IMR-90 (cell line): ENCODE measurements around the gene RNF213. TPM values are rescaled to one million over a fixed set of nuclear protein-coding genes. Genes with fewer than 3 reads are reported as not detected.

Experiments
- ATAC-seq: fragments of 200-7000 bp; cut with Tn5 transposase; 2 replicates; pipeline ENCODE4 v1.9.1; 2020; ENCODE audit warnings: low read depth, mild to moderate bottlenecking, moderate library complexity
- BruUV-seq: library from RNA; stranded (reverse); fragments of 400-500 nt; replicated peaks from 2 replicates; lab custom pipeline; 2021; lab: Mats Ljungman, UMichigan
- CTCF ChIA-PET: fragments of 300-600 bp; formaldehyde crosslinking; extraction: SDS; loops from one replicate; lab custom pipeline; 2021; ENCODE audit warnings: antibody characterized with exemption; lab: Yijun Ruan, JAX
- POLR2A ChIA-PET: fragments of 300-600 bp; sonication (Branson Sonifier 250); formaldehyde crosslinking; loops from one replicate; lab custom pipeline; 2022; ENCODE audit warnings: antibody characterized with exemption; ENCODE audit not compliant: unreplicated experiment; lab: Charles Lee
- DNase-seq: peaks from one replicate; pipeline ENCODE4 v3.0.0; 2013
- H2AFZ ChIP-seq: replicated peaks from 2 replicates; pipeline ENCODE3; 2013; ENCODE audit warnings: low read length, mild to moderate bottlenecking; ENCODE audit not compliant: poor library complexity
- H2AK5ac ChIP-seq: 2 replicates; pipeline ENCODE4 v1.6.1; 2013; ENCODE audit warnings: low read depth, low read length, inconsistent platforms
- H2AK9ac ChIP-seq: replicated peaks from 2 replicates; pipeline ENCODE3; 2013; ENCODE audit warnings: mild to moderate bottlenecking, low read depth, low read length, moderate library complexity; ENCODE audit not compliant: poor library complexity
- H2BK120ac ChIP-seq: 2 replicates; pipeline ENCODE4 v1.6.1; 2013; ENCODE audit warnings: low read depth, low read length, inconsistent platforms
- H2BK15ac ChIP-seq: 3 replicates; pipeline ENCODE4 v1.6.1; 2013; ENCODE audit warnings: low read depth, low read length, inconsistent platforms
- H2BK20ac ChIP-seq: 2 replicates; pipeline ENCODE4 v1.6.1; 2013; ENCODE audit warnings: low read depth, mild to moderate bottlenecking, inconsistent platforms, low read length, moderate library complexity
- H2BK5ac ChIP-seq: 2 replicates; pipeline ENCODE4 v1.6.1; 2013; ENCODE audit warnings: mild to moderate bottlenecking, low read depth, low read length, inconsistent platforms; ENCODE audit not compliant: poor library complexity, severe bottlenecking
- H3K14ac ChIP-seq: replicated peaks from 2 replicates; pipeline ENCODE4 v1.6.1; 2013; ENCODE audit warnings: low read depth, low read length, inconsistent platforms
- H3K18ac ChIP-seq: 2 replicates; pipeline ENCODE4 v1.6.1; 2013; ENCODE audit warnings: low read depth, low read length, control low read depth
- H3K23ac ChIP-seq: 2 replicates; pipeline ENCODE4 v1.6.1; 2013; ENCODE audit warnings: low read depth, low read length, inconsistent platforms
- H3K27ac ChIP-seq: 2 replicates; pipeline ENCODE4 v1.5.1; 2013; ENCODE audit warnings: mild to moderate bottlenecking, control low read depth, low read length; ENCODE audit not compliant: insufficient read depth
- H3K27me3 ChIP-seq: 2 replicates; pipeline ENCODE4 v1.6.1; 2013; ENCODE audit warnings: low read length; ENCODE audit not compliant: control insufficient read depth, insufficient read depth
- H3K36me3 ChIP-seq: 2 replicates; pipeline ENCODE4 v1.6.1; 2013; ENCODE audit warnings: low read length, mixed read lengths; ENCODE audit not compliant: control insufficient read depth, insufficient read depth
- H3K4ac ChIP-seq: 2 replicates; pipeline ENCODE4 v1.6.1; 2013; ENCODE audit warnings: low read depth, low read length, inconsistent platforms
- H3K4me1 ChIP-seq: 2 replicates; pipeline ENCODE4 v1.6.1; 2013; ENCODE audit warnings: low read length, mixed read lengths; ENCODE audit not compliant: control insufficient read depth, insufficient read depth
- H3K4me2 ChIP-seq: 2 replicates; pipeline ENCODE4 v1.6.1; 2013; ENCODE audit warnings: low read depth, mild to moderate bottlenecking, control low read depth, low read length, moderate library complexity
- H3K4me3 ChIP-seq: 2 replicates; pipeline ENCODE4 v1.5.1; 2013; ENCODE audit warnings: low read depth, mild to moderate bottlenecking, control low read depth, low read length, moderate library complexity; ENCODE audit not compliant: insufficient read depth
- H3K56ac ChIP-seq: 2 replicates; pipeline ENCODE4 v1.6.1; 2013; ENCODE audit warnings: low read length, inconsistent platforms; ENCODE audit not compliant: insufficient read depth; ENCODE audit errors: extremely low read depth
- H3K79me1 ChIP-seq, 2 experiments: 2 replicates each; pipeline ENCODE4 v1.6.1; 2013; ENCODE audit warnings: low read length in 2 of 2, inconsistent platforms in 1 of 2, low read depth in 1 of 2
- H3K9ac ChIP-seq: 2 replicates; pipeline ENCODE4 v1.6.1; 2013; ENCODE audit warnings: low read depth, low read length, control low read depth
- H3K9me1 ChIP-seq: 2 replicates; pipeline ENCODE4 v1.6.1; 2013; ENCODE audit warnings: low read length, inconsistent platforms; ENCODE audit not compliant: insufficient read depth
- H3K9me3 ChIP-seq: 2 replicates; pipeline ENCODE4 v1.6.1; 2013; ENCODE audit warnings: low read length; ENCODE audit not compliant: control insufficient read depth, insufficient read depth
- H4K20me1 ChIP-seq: 2 replicates; pipeline ENCODE4 v1.6.1; 2013; ENCODE audit warnings: low read length, inconsistent platforms; ENCODE audit not compliant: insufficient read depth
- H4K5ac ChIP-seq: 2 replicates; pipeline ENCODE4 v1.6.1; 2013; ENCODE audit warnings: mild to moderate bottlenecking, low read depth, low read length, control low read depth
- H4K8ac ChIP-seq, 2 experiments: 2 replicates each; pipeline ENCODE4 v1.6.1; 2013; ENCODE audit warnings: low read depth in 2 of 2, low read length in 2 of 2, control low read depth in 1 of 2, inconsistent platforms in 1 of 2
- H4K91ac ChIP-seq: 2 replicates; pipeline ENCODE4 v1.6.1; 2013; ENCODE audit warnings: low read depth, low read length, inconsistent platforms; ENCODE audit not compliant: insufficient read depth
- CTCF ChIP-seq: conservative IDR thresholded peaks from 2 replicates; pipeline ENCODE4 v1.5.1; 2012; ENCODE audit warnings: mild to moderate bottlenecking, low read depth, low read length, improper control_type of control experiment
- ELK1 ChIP-seq: fragments of 150-350 bp; IDR thresholded peaks from 2 replicates; pipeline ENCODE4 v1.6.1; 2016; ENCODE audit warnings: low read depth, mild to moderate bottlenecking, low read length, moderate library complexity, borderline replicate concordance
- FOS ChIP-seq: fragments of 150-350 bp; IDR thresholded peaks from 2 replicates; pipeline ENCODE4 v1.6.1; 2016; ENCODE audit warnings: low read depth, low read length
- MAFK ChIP-seq: IDR thresholded peaks from 2 replicates; pipeline ENCODE4 v1.6.1; 2012; ENCODE audit warnings: low read depth, low read length, improper control_type of control experiment
- NFE2L2 ChIP-seq: fragments of 150-350 bp; IDR thresholded peaks from 2 replicates; pipeline ENCODE4 v1.6.1; 2016; ENCODE audit warnings: low read depth, mild to moderate bottlenecking, low read length
- POLR2A ChIP-seq: IDR thresholded peaks from 2 replicates; pipeline ENCODE4 v1.6.1; 2012; ENCODE audit warnings: mild to moderate bottlenecking, low read depth, low read length
- SMC3 ChIP-seq: fragments of 150-350 bp; IDR thresholded peaks from 2 replicates; pipeline ENCODE4 v1.6.1; 2016; ENCODE audit warnings: low read depth, mild to moderate bottlenecking, antibody characterized with exemption, low read length, moderate library complexity
- WGBS, 2 experiments: methylation state at CpG; one replicate each; pipeline versions ENCODE4 v1.1.5 to v1.1.7; 2013; ENCODE audit warnings: missing lambda C conversion rate in 2 of 2; ENCODE audit not compliant: insufficient read length in 1 of 2; ENCODE audit errors: extremely low coverage in 2 of 2; 5-methylcytosine and 5-hydroxymethylcytosine counted together
- dilution Hi-C: fragments of 300-500 bp; cut with HindIII; formaldehyde crosslinking; loops from one replicate; pipeline ENCODE4 v1.14.3; 2018; ENCODE audit warnings: low sequenced_read_pairs; ENCODE audit not compliant: unreplicated experiment
- in situ Hi-C: fragments of 300-500 bp; cut with MboI; formaldehyde crosslinking; loops from 3 replicates; pipeline ENCODE4 v1.14.3; 2019; ENCODE audit warnings: low sequenced_read_pairs, inconsistent platforms, mixed read lengths
- intact Hi-C: fragments of 100-400 bp; cut with micrococcal nuclease; formaldehyde crosslinking; loops from 2 replicates; pipeline ENCODE4 v1.10.0; 2022
- polyA plus RNA-seq, 3 experiments: library from polyadenylated mRNA; depleted of rRNA; stranded (reverse); fragments of >200 nt; gene quantifications; 2 replicates each; pipeline ENCODE4 v1.2.3, GENCODE V29; 2012; ENCODE audit warnings: low replicate concordance in 1 of 3
- total RNA-seq: library from RNA; depleted of rRNA; stranded (reverse); fragments of >200 nt; gene quantifications from 2 replicates; pipeline ENCODE4 v1.2.3, GENCODE V29; 2012

RNF213 gene
- total and polyA plus RNA-seq, 2 of the 4 experiments (the other 2 are of a cell fraction), result 23.4 to 36.0 TPM

DNA sequence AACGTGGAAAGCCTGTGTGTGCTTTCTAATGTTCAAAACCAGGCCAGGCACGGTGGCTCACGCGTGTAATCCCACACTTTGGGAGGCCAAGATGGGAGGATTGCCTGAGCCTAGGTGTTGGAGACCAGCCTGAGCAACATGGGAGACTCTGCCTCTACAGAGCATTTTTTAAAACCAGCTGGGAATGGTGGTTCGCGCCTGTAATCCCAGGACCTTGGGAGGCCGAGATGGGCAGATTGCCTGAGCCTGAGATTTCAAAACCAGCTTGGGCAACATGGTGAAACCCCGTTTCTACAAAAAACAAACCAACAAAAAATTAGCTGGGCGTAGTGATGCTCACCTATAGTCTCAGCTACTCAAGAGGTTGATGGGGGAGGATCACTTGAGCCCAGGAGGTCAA, 26.4 kb downstream of the RNF213 start:
- peaks cover 51% of the 10 kb centered on the region for H3K36me3 ChIP-seq
- in situ Hi-C loops (no loop called here), intact Hi-C loops (no loop called here), dilution Hi-C loops (no loop called here)
- no peak overlapping the region for H2AK9ac ChIP-seq
- H3K79me1 ChIP-seq, result peaks cover 11 to 32% of the 10 kb centered on the region in 2 experiments; a peak in 3 of 4 replicates
- H3K56ac ChIP-seq, result no peak overlapping the region
- no peaks in the 10 kb centered on the region for H3K9me3 ChIP-seq
- no peak overlapping the region for H3K4me2 ChIP-seq
- H3K27ac ChIP-seq, result no peak overlapping the region
- no peak overlapping the region for H3K23ac ChIP-seq
- no peak overlapping the region for H3K9ac ChIP-seq
- no peak overlapping the region for H2AFZ ChIP-seq
- DNase-seq, result no peak
- H2BK15ac ChIP-seq, result no peak overlapping the region
- no peak overlapping the region for H3K18ac ChIP-seq
- H3K4me1 ChIP-seq, result no peaks in the 10 kb centered on the region
- H2BK5ac ChIP-seq, result no peak overlapping the region
- no peak overlapping the region for H4K5ac ChIP-seq
- ChIA-PET CTCF (no interaction called here), POLR2A (no interaction called here)
- no peak overlapping the region for H4K91ac ChIP-seq
- peaks cover 11% of the 10 kb centered on the region for H4K20me1 ChIP-seq
- no peaks in the 10 kb centered on the region for H3K27me3 ChIP-seq
- no peak overlapping the region for H2BK20ac ChIP-seq
- no peak overlapping the region for H2BK120ac ChIP-seq
- BruUV-seq, result no TSS peak
- H2AK5ac ChIP-seq, result no peak overlapping the region
- ATAC-seq, result no peak
- H3K4me3 ChIP-seq, result no peak overlapping the region
- H3K14ac ChIP-seq, result no peak overlapping the region
- no peak overlapping the region for H4K8ac ChIP-seq
- peaks cover 11% of the 10 kb centered on the region for H3K9me1 ChIP-seq
- 100% methylated on average over 3 of the region's 9 CpGs; no CpG with 5 or more reads in 1 of the 2 experiments for WGBS, 2 experiments
- H3K4ac ChIP-seq, result no peak overlapping the region
- TF ChIP-seq CTCF (no peak), POLR2A (no peak), ELK1 (no peak), NFE2L2 (no peak), SMC3 (no peak), MAFK (no peak), FOS (no peak)
